T47D (cell line): ENCODE results near the gene C5orf15.

ENCODE experiments used
- DNase-seq, 2 experiments: peaks; one replicate each; pipeline versions ENCODE4 v3.0.0 to v3.0.0-alpha.2; 2011 to 2012; ENCODE audit warnings: low read depth in 1 of 2, low spot score in 1 of 2
- JUND ChIP-seq: IDR thresholded peaks from 2 replicates; pipeline ENCODE4 v1.6.1; 2012; ENCODE audit warnings: low read depth
- in situ Hi-C: cut with HindIII; loops from 2 replicates; pipeline ENCODE4 v1.10.0; 2016; ENCODE audit warnings: low sequenced_read_pairs, low pct_unique_long_range_greater_than_20kb

The C5orf15 gene

GRCh38 chr5:133914434-133914833, 54.0 kb downstream of the C5orf15 start:
- no peak for DNase-seq
- TF ChIP-seq JUND: no peak
- in situ Hi-C loops: no loop called here

GRCh38 chr5:133913413-133914155, 54.8 kb downstream of the C5orf15 start:
- in situ Hi-C loops: no loop called here
- no peak for TF ChIP-seq JUND
- DNase-seq: no peak

GRCh38 chr5:133912951-133913350, 55.5 kb downstream of the C5orf15 start:
- DNase-seq: no peak
- TF ChIP-seq JUND: no peak
- in situ Hi-C loops: no loop called here

GRCh38 chr5:133910571-133910970, 57.9 kb downstream of the C5orf15 start:
- DNase-seq: no peak
- in situ Hi-C loops: no loop called here
- TF ChIP-seq JUND: no peak

- no peak for DNase-seq
- in situ Hi-C loops: no loop called here
- no peak for TF ChIP-seq JUND
Observed at GRCh38 chr5:133909603-133910002, 58.8 kb downstream of the C5orf15 start.

- no peak for DNase-seq
- in situ Hi-C loops: no loop called here
- no peak for TF ChIP-seq JUND
Observed at GRCh38 chr5:133907075-133907474, 61.4 kb downstream of the C5orf15 start.

GRCh38 chr5:133906303-133906702, 62.1 kb downstream of the C5orf15 start:
- DNase-seq: no peak
- in situ Hi-C loops: no loop called here
- TF ChIP-seq JUND: no peak
